ENCODE results near the gene PPM1L.
A peak's percentile ranks its signal among the peaks of the same experiment; 100 is the strongest.

PPM1L gene

GRCh38 chr3:161051856-161052255, 295.8 kb downstream of the PPM1L start:
- DNase-seq, result no peak

- no peak for DNase-seq
Observed at GRCh38 chr3:161054860-161055604, 299.0 kb downstream of the PPM1L start.

- DNase-seq, result no peak
Observed at GRCh38 chr3:161064413-161064812, 308.4 kb downstream of the PPM1L start.

GRCh38 chr3:161066930-161067329, 310.9 kb downstream of the PPM1L start:
- DNase-seq, result peak; percentile 17

- no peak for DNase-seq
Observed at GRCh38 chr3:161067335-161067734, 311.3 kb downstream of the PPM1L start.

- DNase-seq, result peak; percentile 80
Observed at GRCh38 chr3:161069511-161070251, 313.6 kb downstream of the PPM1L start.

- no peak for DNase-seq
Observed at GRCh38 chr3:161070252-161070930, 314.4 kb downstream of the PPM1L start.

GRCh38 chr3:161070980-161071663, 315.1 kb downstream of the PPM1L start:
- DNase-seq, result no peak

GRCh38 chr3:161072211-161072621, 316.2 kb downstream of the PPM1L start:
- no peak for DNase-seq

- no peak for DNase-seq
Observed at GRCh38 chr3:161072751-161073150, 316.7 kb downstream of the PPM1L start.

- DNase-seq, result no peak
Observed at GRCh38 chr3:161073181-161073580, 317.1 kb downstream of the PPM1L start.

GRCh38 chr3:161081633-161082032, 325.6 kb downstream of the PPM1L start:
- DNase-seq, result no peak

GRCh38 chr3:161082063-161082462, 326.0 kb downstream of the PPM1L start:
- no peak for DNase-seq

- DNase-seq, result no peak
Observed at GRCh38 chr3:161083131-161083530, 327.1 kb downstream of the PPM1L start.

- no peak for DNase-seq
Observed at GRCh38 chr3:161084277-161084676, 328.2 kb downstream of the PPM1L start.

- no peak for DNase-seq
Observed at GRCh38 chr3:161093895-161094294, 337.9 kb downstream of the PPM1L start.

GRCh38 chr3:161096771-161097367, 340.8 kb downstream of the PPM1L start:
- no peak for DNase-seq

GRCh38 chr3:161100994-161101393, 345.0 kb downstream of the PPM1L start:
- DNase-seq, result no peak

GRCh38 chr3:161101609-161102008, 345.6 kb downstream of the PPM1L start:
- DNase-seq, result no peak

- no peak for DNase-seq
Observed at GRCh38 chr3:161103776-161104385, 347.9 kb downstream of the PPM1L start.

- DNase-seq, result peak; percentile 79
Observed at GRCh38 chr3:161104561-161105551, 348.8 kb downstream of the PPM1L start, which contains the start of gene B3GALNT1. B3GALNT1 (minus strand) TSS chr3:161105349; CDS start chr3:161086754, 18,595 bp downstream.
